Epithelial cell of proximal tubule (primary cell): ENCODE measurements around the gene IL4I1. TPM values are rescaled to one million over a fixed set of nuclear protein-coding genes. Genes with fewer than 3 reads are reported as not detected.
"Not testable (repeated sequence)": the region's sequence is repeated elsewhere in the genome, so short reads cannot be mapped to it uniquely, and the experiment has no call there.

ENCODE experiments used
- DNase-seq: peaks from one replicate; pipeline ENCODE4 v3.0.0-alpha.2; 2011; ENCODE audit warnings: low read depth
- H3K4me3 ChIP-seq: 2 replicates; pipeline ENCODE4 v1.5.1; 2011; ENCODE audit warnings: low read depth, mild to moderate bottlenecking, low read length
- total RNA-seq: library from RNA; depleted of rRNA; stranded (reverse); fragments of >200 nt; gene quantifications from 2 replicates; pipeline ENCODE4 v1.2.3, GENCODE V29; 2015
- TF ChIP-seq, protein P1 (sequence below): conservative IDR thresholded peaks from 2 replicates; pipeline ENCODE4 v1.5.1; 2012; ENCODE audit warnings: low read depth, mild to moderate bottlenecking, low read length

IL4I1 gene, protein sequence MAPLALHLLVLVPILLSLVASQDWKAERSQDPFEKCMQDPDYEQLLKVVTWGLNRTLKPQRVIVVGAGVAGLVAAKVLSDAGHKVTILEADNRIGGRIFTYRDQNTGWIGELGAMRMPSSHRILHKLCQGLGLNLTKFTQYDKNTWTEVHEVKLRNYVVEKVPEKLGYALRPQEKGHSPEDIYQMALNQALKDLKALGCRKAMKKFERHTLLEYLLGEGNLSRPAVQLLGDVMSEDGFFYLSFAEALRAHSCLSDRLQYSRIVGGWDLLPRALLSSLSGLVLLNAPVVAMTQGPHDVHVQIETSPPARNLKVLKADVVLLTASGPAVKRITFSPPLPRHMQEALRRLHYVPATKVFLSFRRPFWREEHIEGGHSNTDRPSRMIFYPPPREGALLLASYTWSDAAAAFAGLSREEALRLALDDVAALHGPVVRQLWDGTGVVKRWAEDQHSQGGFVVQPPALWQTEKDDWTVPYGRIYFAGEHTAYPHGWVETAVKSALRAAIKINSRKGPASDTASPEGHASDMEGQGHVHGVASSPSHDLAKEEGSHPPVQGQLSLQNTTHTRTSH
- 4.0 and 9.5 TPM in 2 replicates for total RNA-seq

DNA sequence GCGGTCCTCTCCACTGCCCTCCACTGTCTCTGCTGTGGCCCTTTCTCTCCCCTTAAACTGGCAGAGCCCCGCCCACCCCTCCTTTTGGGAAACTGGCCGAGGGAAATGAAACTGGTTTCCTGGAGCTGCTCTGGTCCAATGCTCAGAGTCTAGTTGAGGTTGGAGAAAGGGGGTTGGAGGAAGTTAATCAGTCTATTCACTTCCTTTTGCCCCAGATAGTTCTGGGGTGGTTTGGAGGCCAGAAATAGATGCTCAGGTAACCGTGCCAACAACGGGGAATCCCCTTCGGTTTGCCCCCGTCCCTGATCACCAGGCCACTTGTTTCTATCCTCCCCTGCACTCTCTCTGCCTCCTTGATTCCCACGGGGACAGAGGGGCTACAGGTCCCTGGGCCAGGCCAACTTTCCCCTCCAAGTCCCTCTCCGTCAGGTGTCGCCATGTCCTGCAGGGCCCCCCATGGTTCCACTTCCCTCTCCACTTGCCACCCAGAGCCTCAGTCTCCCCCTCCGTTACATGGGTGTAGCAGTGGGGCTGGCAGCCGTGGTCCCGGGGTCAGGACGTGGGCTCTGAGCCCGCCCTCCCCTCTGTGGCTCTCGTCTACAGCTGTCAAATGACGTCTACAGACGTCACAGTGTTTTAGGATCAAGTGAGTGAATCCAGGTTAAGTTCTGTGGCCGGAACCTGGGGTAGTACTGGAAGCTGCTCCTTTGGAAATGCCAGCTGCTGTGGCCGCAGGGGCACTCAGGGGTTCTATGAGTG, at the start of gene IL4I1:
Gene IL4I1 (minus strand): TSS at position 25 of the 759 bp plus-strand sequence. CDS start 727 bp downstream, outside the sequence.
- peak; percentile 73 for DNase-seq
- TF ChIP-seq, protein P1, sequence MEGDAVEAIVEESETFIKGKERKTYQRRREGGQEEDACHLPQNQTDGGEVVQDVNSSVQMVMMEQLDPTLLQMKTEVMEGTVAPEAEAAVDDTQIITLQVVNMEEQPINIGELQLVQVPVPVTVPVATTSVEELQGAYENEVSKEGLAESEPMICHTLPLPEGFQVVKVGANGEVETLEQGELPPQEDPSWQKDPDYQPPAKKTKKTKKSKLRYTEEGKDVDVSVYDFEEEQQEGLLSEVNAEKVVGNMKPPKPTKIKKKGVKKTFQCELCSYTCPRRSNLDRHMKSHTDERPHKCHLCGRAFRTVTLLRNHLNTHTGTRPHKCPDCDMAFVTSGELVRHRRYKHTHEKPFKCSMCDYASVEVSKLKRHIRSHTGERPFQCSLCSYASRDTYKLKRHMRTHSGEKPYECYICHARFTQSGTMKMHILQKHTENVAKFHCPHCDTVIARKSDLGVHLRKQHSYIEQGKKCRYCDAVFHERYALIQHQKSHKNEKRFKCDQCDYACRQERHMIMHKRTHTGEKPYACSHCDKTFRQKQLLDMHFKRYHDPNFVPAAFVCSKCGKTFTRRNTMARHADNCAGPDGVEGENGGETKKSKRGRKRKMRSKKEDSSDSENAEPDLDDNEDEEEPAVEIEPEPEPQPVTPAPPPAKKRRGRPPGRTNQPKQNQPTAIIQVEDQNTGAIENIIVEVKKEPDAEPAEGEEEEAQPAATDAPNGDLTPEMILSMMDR, result no peak
- H3K4me3 ChIP-seq, result peak within 1 kb of the TSS; percentile 33

DNA sequence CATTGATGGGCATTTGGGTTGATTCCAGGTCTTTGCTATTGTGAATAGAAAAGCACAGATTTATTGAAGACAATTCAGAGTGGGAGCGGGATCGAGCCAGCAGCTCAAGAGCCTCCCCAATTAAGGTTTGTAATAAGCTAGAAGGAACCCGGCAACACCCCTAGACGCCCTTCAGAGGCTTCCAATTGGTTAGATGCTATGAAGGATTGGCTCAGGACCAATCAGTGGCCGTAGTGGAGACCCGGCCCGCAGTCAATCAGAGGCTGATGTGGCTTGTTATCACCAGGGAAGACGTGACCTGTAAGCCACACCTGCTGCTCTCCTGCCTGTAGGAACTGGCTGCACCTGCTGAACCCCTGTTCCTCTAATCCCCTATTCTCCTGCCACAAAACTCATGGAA, 49.7 kb upstream of the IL4I1 start:
- H3K4me3 ChIP-seq, result no peak overlapping the region
- TF ChIP-seq, protein P1, result no peak
- DNase-seq, result no peak

DNA sequence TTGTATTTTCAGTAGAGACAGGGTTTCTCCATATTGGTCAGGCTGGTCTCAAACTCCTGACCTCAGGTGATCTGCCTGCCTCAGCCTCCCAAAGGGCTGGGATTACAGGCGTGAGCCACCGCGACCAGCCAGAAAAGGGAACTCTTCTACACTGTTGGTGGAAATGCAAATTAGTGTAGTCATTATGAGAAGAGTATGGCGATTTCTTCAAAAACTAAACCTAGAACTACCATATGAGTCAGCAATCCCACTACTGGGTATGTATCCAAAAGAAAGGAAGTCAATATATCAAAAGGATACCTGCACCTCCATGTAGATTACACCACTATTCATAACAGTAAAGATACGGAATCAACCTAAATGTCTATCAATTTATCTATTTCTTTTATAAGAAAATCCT, 47.9 kb upstream of the IL4I1 start:
- not testable (repeated sequence) for DNase-seq, H3K4me3 ChIP-seq

DNA sequence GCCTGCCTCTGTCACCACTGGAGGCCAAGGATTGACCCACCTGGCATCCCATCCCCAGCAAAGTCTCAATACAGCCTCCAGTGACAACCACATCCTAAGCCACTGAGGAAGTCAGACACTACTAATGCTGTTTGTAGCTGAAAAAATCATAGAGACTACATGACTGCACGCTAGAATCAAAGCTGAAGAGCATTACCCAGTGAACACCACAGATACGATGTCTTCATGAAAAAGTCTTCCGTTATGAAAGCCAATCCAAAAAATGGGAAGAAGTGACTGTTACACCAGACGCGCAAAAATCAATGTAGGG, 43.8 kb upstream of the IL4I1 start:
- H3K4me3 ChIP-seq, result no peak overlapping the region
- TF ChIP-seq, protein P1, result no peak
- DNase-seq, result no peak

DNA sequence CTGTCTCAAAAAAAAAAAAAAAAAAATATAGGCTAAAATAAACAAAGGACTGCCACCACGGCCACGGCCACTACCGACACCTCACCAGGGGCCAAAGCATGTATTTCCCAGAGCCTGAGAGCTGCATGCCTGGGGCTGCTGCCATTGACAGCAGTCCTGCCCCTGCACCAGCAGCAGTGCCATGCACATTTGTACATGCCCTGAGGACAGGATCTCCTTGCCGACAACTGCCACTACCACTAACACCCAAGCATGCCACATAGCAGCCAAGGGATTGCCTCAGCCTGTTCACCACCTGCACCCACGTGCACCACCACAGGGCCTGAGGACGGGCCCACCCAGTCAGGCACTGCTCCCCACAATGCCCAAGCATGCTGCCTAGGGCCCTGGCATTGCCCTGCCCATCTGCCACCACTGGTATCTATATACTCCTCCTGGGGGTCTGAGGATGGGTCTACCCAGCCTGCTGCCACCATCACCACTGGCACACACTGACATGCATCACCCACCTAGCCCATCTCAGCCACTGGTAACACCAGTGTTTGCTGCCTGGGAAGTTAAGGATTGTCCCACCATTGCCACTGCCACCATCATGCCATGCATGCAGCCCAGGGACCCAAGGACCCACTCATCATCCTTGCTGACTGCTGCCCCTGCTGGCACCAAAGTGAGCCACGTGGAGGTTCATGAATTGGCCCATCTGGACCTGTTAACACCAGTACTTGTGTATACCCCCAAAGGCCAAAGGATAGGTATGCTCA, 43.2 kb upstream of the IL4I1 start:
- TF ChIP-seq, protein P1, result peak; percentile 31
- no peak overlapping the region for H3K4me3 ChIP-seq
- DNase-seq, result no peak

DNA sequence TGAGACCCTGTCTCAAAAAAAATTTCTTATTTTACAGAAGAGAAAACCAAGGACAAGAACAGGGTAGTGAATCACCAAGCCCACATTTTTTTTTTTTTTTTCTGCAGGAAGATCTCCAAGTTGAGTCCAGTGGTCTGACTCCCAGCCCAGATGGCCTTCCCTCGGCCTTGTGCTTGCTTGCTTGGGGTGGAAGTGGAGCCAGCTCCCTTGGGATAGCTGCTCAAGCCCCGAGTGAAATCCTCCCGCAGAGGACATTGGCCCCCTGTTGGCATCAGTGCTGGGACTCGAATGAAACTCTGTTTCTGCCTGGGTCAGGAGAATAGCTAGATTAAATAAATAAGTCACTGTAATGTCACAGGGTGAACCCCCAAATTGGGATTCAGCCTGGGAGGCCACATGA, 42.0 kb upstream of the IL4I1 start:
- TF ChIP-seq, protein P1, result no peak
- DNase-seq, result no peak
- H3K4me3 ChIP-seq, result no peak overlapping the region
